ENCODE data around the gene GBF1. TPM values are rescaled to one million over a fixed set of nuclear protein-coding genes. Genes with fewer than 3 reads are reported as not detected.

GBF1 gene
- total and polyA plus RNA-seq, 4 experiments from 2014 or later: 3.1 to 44.7 (median 31.8) TPM

DNA sequence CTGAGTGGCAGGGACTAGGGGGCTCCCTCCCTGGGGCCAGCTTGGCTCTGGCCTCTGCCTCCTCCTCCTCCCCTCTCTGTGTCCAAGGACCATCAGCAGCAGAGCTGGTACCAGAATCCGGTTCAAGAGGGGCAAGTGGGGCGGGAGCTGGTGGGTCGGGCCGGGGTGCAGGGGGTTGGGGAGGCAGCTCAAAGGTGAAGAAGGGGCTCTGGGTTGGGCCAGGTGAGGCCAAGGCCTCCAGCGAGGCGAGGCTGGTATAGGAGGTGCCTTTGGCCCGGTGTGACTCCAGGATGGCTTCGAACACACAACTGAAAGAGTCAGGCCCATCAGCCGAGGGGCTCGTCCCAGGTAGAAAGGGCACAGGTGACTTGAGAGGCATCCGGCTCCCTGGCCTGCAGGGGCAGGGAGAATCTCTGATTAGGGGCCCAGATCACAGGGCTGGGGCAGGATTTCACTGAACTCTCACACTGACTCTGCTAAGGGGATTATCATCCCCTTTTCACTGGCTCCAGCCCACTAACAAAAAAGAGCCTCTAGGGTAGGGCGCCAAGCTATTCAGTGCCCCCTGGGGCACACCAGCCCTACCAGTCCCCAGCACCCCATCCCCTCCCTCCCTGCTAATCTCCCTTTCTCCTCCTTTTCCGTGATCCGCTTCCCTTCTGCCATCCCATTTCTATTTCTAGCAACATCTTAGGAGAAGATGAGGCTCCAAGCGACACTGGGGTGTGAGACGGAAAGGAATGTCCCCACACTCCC lies 168.7 kb downstream of the GBF1 start:
- POLR2A ChIA-PET (ENCODE audit: partially characterized antibody): interaction anchor here (1.0 to 1.6 kb wide), 3 partner anchors 19 to 37 kb away, joined by 3 to 5 read pairs (median 5); no protein-coding TSS in a partner anchor
- peak in 1 of 5 donors; percentile 36 for DNase-seq
- intact Hi-C loops (cut with micrococcal nuclease): no loop called here
- peaks cover 0 to 3% of the 10 kb centered on the region in 2 donors for H3K36me3 Mint-ChIP-seq
- Histone ChIP-seq H3K27me3 (ENCODE audit: insufficient read depth, low read length) (peaks cover 23% of the 10 kb centered on the region), H3K9me3 (ENCODE audit: control insufficient read depth in 1 of 2, low read length in 2 of 2) (no peaks in the 10 kb centered on the region), H3K4me3 (ENCODE audit: low read length in 2 of 2) (no peak overlapping the region), H3K4me1 (ENCODE audit: insufficient read depth, low read length) (peaks cover 25% of the 10 kb centered on the region), H3K36me3 (ENCODE audit: insufficient read depth, low read length) (no peaks in the 10 kb centered on the region), H3K27ac (ENCODE audit: low read depth, low read length) (no peak overlapping the region)
- H3K9me3 Mint-ChIP-seq: peaks cover 0 to 3% (median 0%) of the 10 kb centered on the region in 8 donors
- H3K4me1 Mint-ChIP-seq: peaks cover 12 to 38% (median 22%) of the 10 kb centered on the region in 4 donors
- no peak overlapping the region for H3K4me3 Mint-ChIP-seq
- CTCF ChIA-PET (ENCODE audit: partially characterized antibody): interaction anchor here (0.6 to 1.9 kb wide), 2 partner anchors 10 to 14 kb away, joined by 3 to 10 read pairs; no protein-coding TSS in a partner anchor
- peaks cover 27 to 48% of the 10 kb centered on the region in 2 donors for H3K27me3 Mint-ChIP-seq
- peak overlapping the region in 2 of 7 donors; percentile 20 to 37 for H3K27ac Mint-ChIP-seq

- Histone ChIP-seq H3K9me3 (ENCODE audit: control insufficient read depth in 1 of 2, low read length in 2 of 2) (no peaks in the 10 kb centered on the region), H3K4me1 (ENCODE audit: insufficient read depth, low read length) (peaks cover 27% of the 10 kb centered on the region), H3K4me3 (ENCODE audit: low read length in 2 of 2) (no peak overlapping the region), H3K27me3 (ENCODE audit: insufficient read depth, low read length) (peaks cover 19% of the 10 kb centered on the region), H3K27ac (ENCODE audit: low read depth, low read length) (no peak overlapping the region), H3K36me3 (ENCODE audit: insufficient read depth, low read length) (no peaks in the 10 kb centered on the region)
- Mint-ChIP-seq H3K27ac (peak overlapping the region in 2 of 7 donors; percentile 19 to 20), H3K9me3 (peaks cover 0 to 3% (median 0%) of the 10 kb centered on the region in 8 donors), H3K4me3 (no peak overlapping the region), H3K36me3 (peaks cover 0 to under 1% of the 10 kb centered on the region in 2 donors), H3K4me1 (peaks cover 10 to 41% (median 21%) of the 10 kb centered on the region in 4 donors), H3K27me3 (peaks cover 24 to 46% of the 10 kb centered on the region in 2 donors)
- POLR2A ChIA-PET (ENCODE audit: partially characterized antibody): interaction anchor here (1.0 to 1.4 kb wide), 3 partner anchors 10 to 20 kb away, joined by 3 read pairs; partner anchors contain the start of gene CUEDC2
- CTCF ChIA-PET (ENCODE audit: partially characterized antibody): interaction anchor here (1.4 kb wide), 2 partner anchors 14 to 16 kb away, joined by 4 to 5 read pairs; no protein-coding TSS in a partner anchor
- intact Hi-C loops (cut with micrococcal nuclease): no loop called here
- peak in 1 of 5 donors; percentile 36 for DNase-seq
Measured at GRCh38 chr10:102414749-102415148, 169.4 kb downstream of the GBF1 start.

DNA sequence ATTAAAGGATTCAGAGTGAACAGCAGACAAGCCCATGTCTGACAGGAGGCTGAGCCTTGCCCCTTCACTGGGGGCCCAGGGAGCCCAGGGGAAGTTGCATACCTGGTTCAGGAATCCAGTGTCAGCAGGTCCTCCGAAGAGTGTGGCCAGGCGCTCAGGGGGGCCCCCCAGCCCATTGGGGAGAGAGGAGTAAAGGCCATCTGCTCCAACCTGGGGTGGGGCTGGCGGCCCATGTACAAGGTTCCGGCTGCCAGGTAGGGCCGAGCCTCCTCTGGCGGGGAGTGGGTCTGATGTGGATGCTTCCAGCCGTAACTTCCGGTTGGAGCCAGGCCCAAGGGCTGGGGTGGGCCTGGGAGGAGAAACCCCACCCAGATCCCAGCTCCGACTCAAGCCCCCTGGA lies 171.0 kb downstream of the GBF1 start:
- ChIA-PET POLR2A (ENCODE audit: partially characterized antibody) (interaction anchor here (1.4 kb wide), 1 partner anchor 16 kb away, joined by 3 read pairs; the partner anchor contains the start of gene CUEDC2), CTCF (ENCODE audit: partially characterized antibody) (interaction anchor here (0.8 to 1.4 kb wide), 2 partner anchors 16 to 17 kb away, joined by 4 read pairs; no protein-coding TSS in a partner anchor)
- H3K36me3 Mint-ChIP-seq: peaks cover 0 to 8% of the 10 kb centered on the region in 2 donors
- peak in 1 of 5 donors; percentile 38 for DNase-seq
- no peaks in the 10 kb centered on the region for H3K36me3 ChIP-seq (ENCODE audit: insufficient read depth, low read length)
- no peak overlapping the region for H3K4me3 ChIP-seq (ENCODE audit: low read length in 2 of 2)
- no peak overlapping the region for H3K27ac ChIP-seq (ENCODE audit: low read depth, low read length)
- H3K4me1 Mint-ChIP-seq: peaks cover 12 to 45% (median 23%) of the 10 kb centered on the region in 4 donors
- H3K27me3 ChIP-seq (ENCODE audit: insufficient read depth, low read length): peaks cover 13% of the 10 kb centered on the region
- H3K27me3 Mint-ChIP-seq: peaks cover 16 to 36% of the 10 kb centered on the region in 2 donors
- intact Hi-C loops (cut with micrococcal nuclease): no loop called here
- peaks cover 0 to 6% (median 0%) of the 10 kb centered on the region in 8 donors for H3K9me3 Mint-ChIP-seq
- H3K4me3 Mint-ChIP-seq: no peak overlapping the region
- peaks cover 25% of the 10 kb centered on the region for H3K4me1 ChIP-seq (ENCODE audit: insufficient read depth, low read length)
- no peaks in the 10 kb centered on the region for H3K9me3 ChIP-seq (ENCODE audit: control insufficient read depth in 1 of 2, low read length in 2 of 2)
- peak overlapping the region in 1 of 7 donors; percentile 61 for H3K27ac Mint-ChIP-seq

GRCh38 chr10:102416695-102417094 lies 171.4 kb downstream of the GBF1 start:
- H3K4me1 Mint-ChIP-seq: peaks cover 12 to 41% (median 21%) of the 10 kb centered on the region in 4 donors
- intact Hi-C loops (cut with micrococcal nuclease): no loop called here
- Histone ChIP-seq H3K27ac (ENCODE audit: low read depth, low read length) (no peak overlapping the region), H3K4me3 (ENCODE audit: low read length in 2 of 2) (no peak overlapping the region), H3K4me1 (ENCODE audit: insufficient read depth, low read length) (peaks cover 25% of the 10 kb centered on the region), H3K36me3 (ENCODE audit: insufficient read depth, low read length) (no peaks in the 10 kb centered on the region), H3K27me3 (ENCODE audit: insufficient read depth, low read length) (peaks cover 13% of the 10 kb centered on the region), H3K9me3 (ENCODE audit: control insufficient read depth in 1 of 2, low read length in 2 of 2) (no peaks in the 10 kb centered on the region)
- H3K27me3 Mint-ChIP-seq: peaks cover 14 to 32% of the 10 kb centered on the region in 2 donors
- peak in 1 of 5 donors; percentile 32 for DNase-seq
- H3K9me3 Mint-ChIP-seq: peaks cover 0 to 6% (median 0%) of the 10 kb centered on the region in 8 donors
- H3K27ac Mint-ChIP-seq: no peak overlapping the region
- H3K36me3 Mint-ChIP-seq: peaks cover 0 to 8% of the 10 kb centered on the region in 2 donors
- H3K4me3 Mint-ChIP-seq: no peak overlapping the region
- POLR2A ChIA-PET (ENCODE audit: partially characterized antibody): no interaction called here
- CTCF ChIA-PET (ENCODE audit: partially characterized antibody): interaction anchor here (0.8 kb wide), 1 partner anchor 16 kb away, joined by 4 read pairs; no protein-coding TSS in a partner anchor

GRCh38 chr10:102418622-102419268 lies 173.4 kb downstream of the GBF1 start, which contains the start of gene PSD:
PSD (minus strand) TSS chr10:102418785; CDS start chr10:102417038, 1,747 bp downstream.
- DNase-seq: peak in 1 of 5 donors; percentile 24
- peaks cover 13 to 29% of the 10 kb centered on the region in 2 donors for H3K27me3 Mint-ChIP-seq
- Histone ChIP-seq H3K27ac (ENCODE audit: low read depth, low read length) (no peak within 1 kb of the TSS), H3K4me3 (ENCODE audit: low read length in 2 of 2) (peak within 1 kb of the TSS; percentile 61 to 90), H3K36me3 (ENCODE audit: insufficient read depth, low read length) (peaks cover 6% of the 10 kb centered on the region), H3K9me3 (ENCODE audit: control insufficient read depth in 1 of 2, low read length in 2 of 2) (no peaks in the 10 kb centered on the region), H3K27me3 (ENCODE audit: insufficient read depth, low read length) (peaks cover 13% of the 10 kb centered on the region), H3K4me1 (ENCODE audit: insufficient read depth, low read length) (peaks cover 37% of the 10 kb centered on the region)
- CTCF ChIA-PET (ENCODE audit: partially characterized antibody): no interaction called here
- H3K9me3 Mint-ChIP-seq: peaks cover 0 to 5% (median 0%) of the 10 kb centered on the region in 8 donors
- peak within 1 kb of the TSS; percentile 90 to 99 (median 96) for H3K4me3 Mint-ChIP-seq
- peaks cover 0 to 8% of the 10 kb centered on the region in 2 donors for H3K36me3 Mint-ChIP-seq
- H3K27ac Mint-ChIP-seq: peak within 1 kb of the TSS in 3 of 7 donors; percentile 71 to 96 (median 85)
- POLR2A ChIA-PET (ENCODE audit: partially characterized antibody): no interaction called here
- intact Hi-C loops (cut with micrococcal nuclease): no loop called here
- peaks cover 14 to 48% (median 33%) of the 10 kb centered on the region in 4 donors for H3K4me1 Mint-ChIP-seq

GRCh38 chr10:102419269-102420180 lies 174.2 kb downstream of the GBF1 start:
- Histone ChIP-seq H3K27ac (ENCODE audit: low read depth, low read length) (no peak overlapping the region), H3K9me3 (ENCODE audit: control insufficient read depth in 1 of 2, low read length in 2 of 2) (no peaks in the 10 kb centered on the region), H3K4me1 (ENCODE audit: insufficient read depth, low read length) (peaks cover 37% of the 10 kb centered on the region), H3K36me3 (ENCODE audit: insufficient read depth, low read length) (peaks cover 10% of the 10 kb centered on the region), H3K27me3 (ENCODE audit: insufficient read depth, low read length) (peaks cover 13% of the 10 kb centered on the region), H3K4me3 (ENCODE audit: low read length in 2 of 2) (peak overlapping the region; percentile 61 to 90)
- H3K36me3 Mint-ChIP-seq: peaks cover 0 to 8% of the 10 kb centered on the region in 2 donors
- ChIA-PET POLR2A (ENCODE audit: partially characterized antibody) (interaction anchor here (1.0 to 8.2 kb wide), 14 partner anchors 9 to 281 kb away, joined by 3 to 198 read pairs (median 20); partner anchors contain the start of genes ACTR1A, C10orf95, CUEDC2 and GBF1), CTCF (ENCODE audit: partially characterized antibody) (interaction anchor here (1.1 to 5.6 kb wide), 7 partner anchors 15 to 188 kb away, joined by 3 to 42 read pairs (median 9); partner anchors contain the start of genes ACTR1A and CUEDC2)
- H3K4me1 Mint-ChIP-seq: peaks cover 14 to 53% (median 33%) of the 10 kb centered on the region in 4 donors
- H3K4me3 Mint-ChIP-seq: peak overlapping the region; percentile 90 to 99 (median 96)
- peaks cover 13 to 23% of the 10 kb centered on the region in 2 donors for H3K27me3 Mint-ChIP-seq
- peak overlapping the region in 4 of 7 donors; percentile 65 to 98 (median 96) for H3K27ac Mint-ChIP-seq
- peaks cover 0 to 5% (median 0%) of the 10 kb centered on the region in 8 donors for H3K9me3 Mint-ChIP-seq
- peak; percentile 53 to 75 (median 70) for DNase-seq
- intact Hi-C loops (cut with micrococcal nuclease): loop anchor here (1.0 kb wide), 1 partner anchor 83 kb away; the partner anchor contains the start of gene ACTR1A
